NB4 (cell line): ENCODE measurements around the gene MMRN2.

Experiments used
- POLR2A ChIP-seq: IDR thresholded peaks from 2 replicates; pipeline ENCODE4 v1.6.1; 2011; ENCODE audit warnings: mild to moderate bottlenecking; ENCODE audit not compliant: insufficient read length; ENCODE audit errors: extremely low read depth
- TF ChIP-seq, protein P1 (sequence below): IDR thresholded peaks from one replicate; pipeline ENCODE4 v1.5.1; 2012; ENCODE audit warnings: low read depth, low read length

DNA sequence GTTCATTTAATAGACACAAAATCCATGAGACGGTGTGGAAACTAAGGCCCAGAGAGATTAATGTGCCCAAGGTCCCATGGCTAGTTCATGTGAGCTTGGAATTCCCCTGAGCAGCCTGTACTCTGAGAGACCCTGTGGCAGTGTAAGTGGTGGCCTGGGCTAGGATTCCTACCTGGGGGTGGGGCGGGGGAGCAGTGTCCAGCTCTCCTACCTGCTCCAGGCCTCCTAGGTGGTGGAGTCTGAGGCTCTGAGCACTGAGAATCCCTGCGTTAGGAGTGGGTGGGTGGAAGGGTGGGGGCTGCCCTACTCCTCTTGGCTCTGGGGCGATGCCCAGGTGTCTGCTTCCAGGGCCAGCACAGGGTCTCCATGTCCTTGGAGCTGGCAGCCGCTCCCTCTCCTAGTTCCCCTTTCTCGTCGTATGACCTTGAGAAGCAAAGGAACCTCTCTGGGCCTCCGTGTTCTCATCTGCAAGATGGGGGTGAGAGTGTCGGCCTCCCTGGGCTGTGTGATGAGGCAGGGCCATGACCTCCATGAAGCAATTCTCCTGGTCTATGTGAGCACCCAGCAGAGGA, 3.5 kb upstream of the MMRN2 start:
- TF ChIP-seq, protein P1, sequence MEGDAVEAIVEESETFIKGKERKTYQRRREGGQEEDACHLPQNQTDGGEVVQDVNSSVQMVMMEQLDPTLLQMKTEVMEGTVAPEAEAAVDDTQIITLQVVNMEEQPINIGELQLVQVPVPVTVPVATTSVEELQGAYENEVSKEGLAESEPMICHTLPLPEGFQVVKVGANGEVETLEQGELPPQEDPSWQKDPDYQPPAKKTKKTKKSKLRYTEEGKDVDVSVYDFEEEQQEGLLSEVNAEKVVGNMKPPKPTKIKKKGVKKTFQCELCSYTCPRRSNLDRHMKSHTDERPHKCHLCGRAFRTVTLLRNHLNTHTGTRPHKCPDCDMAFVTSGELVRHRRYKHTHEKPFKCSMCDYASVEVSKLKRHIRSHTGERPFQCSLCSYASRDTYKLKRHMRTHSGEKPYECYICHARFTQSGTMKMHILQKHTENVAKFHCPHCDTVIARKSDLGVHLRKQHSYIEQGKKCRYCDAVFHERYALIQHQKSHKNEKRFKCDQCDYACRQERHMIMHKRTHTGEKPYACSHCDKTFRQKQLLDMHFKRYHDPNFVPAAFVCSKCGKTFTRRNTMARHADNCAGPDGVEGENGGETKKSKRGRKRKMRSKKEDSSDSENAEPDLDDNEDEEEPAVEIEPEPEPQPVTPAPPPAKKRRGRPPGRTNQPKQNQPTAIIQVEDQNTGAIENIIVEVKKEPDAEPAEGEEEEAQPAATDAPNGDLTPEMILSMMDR, result no peak
- TF ChIP-seq POLR2A, result no peak
